ENCODE data around the gene AIMP1.
A peak's percentile ranks its signal among the peaks of the same experiment; 100 is the strongest.
"Not testable (repeated sequence)": the region's sequence is repeated elsewhere in the genome, so short reads cannot be mapped to it uniquely, and the experiment has no call there.

Gene AIMP1

GRCh38 chr4:106312997-106313522, 3.3 kb upstream of the AIMP1 start:
- DNase-seq (ENCODE audit: low read depth in 2 of 2), result no peak

GRCh38 chr4:106314960-106315359, 1.4 kb upstream of the AIMP1 start:
- no peak for DNase-seq (ENCODE audit: low read depth in 2 of 2)

GRCh38 chr4:106315476-106315967, 828 bp upstream of the AIMP1 start:
- DNase-seq (ENCODE audit: low read depth in 2 of 2), result peak; percentile 12 to 24

- DNase-seq (ENCODE audit: low read depth in 2 of 2), result no peak
These were observed 541 bp downstream of the AIMP1 start for GRCh38 chr4:106316773-106317409.

- DNase-seq (ENCODE audit: low read depth in 2 of 2), result no peak
These were observed 1.5 kb downstream of the AIMP1 start for GRCh38 chr4:106317815-106318214.

GRCh38 chr4:106318511-106318910, 2.2 kb downstream of the AIMP1 start:
- DNase-seq (ENCODE audit: low read depth in 2 of 2), result no peak

- DNase-seq (ENCODE audit: low read depth in 2 of 2), result no peak
These were observed 3.9 kb downstream of the AIMP1 start for GRCh38 chr4:106320235-106320634.

- DNase-seq (ENCODE audit: low read depth in 2 of 2), result not testable (repeated sequence)
These were observed 4.8 kb downstream of the AIMP1 start for GRCh38 chr4:106321168-106321567.

- DNase-seq (ENCODE audit: low read depth in 2 of 2), result not testable (repeated sequence)
These were observed 5.5 kb downstream of the AIMP1 start for GRCh38 chr4:106321814-106322213.

- no peak for DNase-seq (ENCODE audit: low read depth in 2 of 2)
These were observed 6.8 kb downstream of the AIMP1 start for GRCh38 chr4:106323119-106323518.

GRCh38 chr4:106325800-106326199, 9.4 kb downstream of the AIMP1 start:
- no peak for DNase-seq (ENCODE audit: low read depth in 2 of 2)

GRCh38 chr4:106329041-106329618, 12.8 kb downstream of the AIMP1 start:
- DNase-seq (ENCODE audit: low read depth in 2 of 2), result no peak

- no peak for DNase-seq (ENCODE audit: low read depth in 2 of 2)
These were observed 16.8 kb downstream of the AIMP1 start for GRCh38 chr4:106333186-106333585.

GRCh38 chr4:106334741-106335470, 18.6 kb downstream of the AIMP1 start:
- no peak for DNase-seq (ENCODE audit: low read depth in 2 of 2)

GRCh38 chr4:106336618-106337017, 20.3 kb downstream of the AIMP1 start:
- no peak for DNase-seq (ENCODE audit: low read depth in 2 of 2)

GRCh38 chr4:106337916-106338315, 21.6 kb downstream of the AIMP1 start:
- DNase-seq (ENCODE audit: low read depth in 2 of 2), result no peak

GRCh38 chr4:106338671-106339070, 22.3 kb downstream of the AIMP1 start:
- no peak for DNase-seq (ENCODE audit: low read depth in 2 of 2)

GRCh38 chr4:106339431-106339830, 23.1 kb downstream of the AIMP1 start:
- DNase-seq (ENCODE audit: low read depth in 2 of 2), result no peak

- no peak for DNase-seq (ENCODE audit: low read depth in 2 of 2)
These were observed 24.4 kb downstream of the AIMP1 start for GRCh38 chr4:106340774-106341173.

GRCh38 chr4:106343865-106344646, 27.7 kb downstream of the AIMP1 start:
- DNase-seq (ENCODE audit: low read depth in 2 of 2), result no peak

- no peak for DNase-seq (ENCODE audit: low read depth in 2 of 2)
These were observed 28.3 kb downstream of the AIMP1 start for GRCh38 chr4:106344647-106344970.

- no peak for DNase-seq (ENCODE audit: low read depth in 2 of 2)
These were observed 30.8 kb downstream of the AIMP1 start for GRCh38 chr4:106347167-106347566.

Measured in stimulated activated CD8-positive, alpha-beta memory T cell treated with anti-CD3 and anti-CD28 coated beads, Interleukin-15, amount 100 ng/mL, for 4 hours (primary cell).